Mesendoderm (in vitro differentiated cells): ENCODE results near the gene GABBR2.
A peak's percentile ranks its signal among the peaks of the same experiment; 100 is the strongest.

Experiments used
- DNase-seq: peaks from one replicate; pipeline ENCODE4 v3.0.0; 2013
- H2AK5ac ChIP-seq: 2 replicates; pipeline ENCODE4 v1.6.1; 2013; ENCODE audit warnings: low read length, inconsistent platforms
- H2BK120ac ChIP-seq: 2 replicates; pipeline ENCODE4 v1.6.1; 2013; ENCODE audit warnings: low read depth, mild to moderate bottlenecking, low read length, moderate library complexity, mixed read lengths
- H2BK15ac ChIP-seq: replicated peaks from 2 replicates; pipeline ENCODE4 v1.6.1; 2013; ENCODE audit warnings: low read depth, mild to moderate bottlenecking, moderate library complexity
- H2BK5ac ChIP-seq: 2 replicates; pipeline ENCODE4 v1.6.1; 2013; ENCODE audit warnings: low read length, inconsistent platforms
- H3K18ac ChIP-seq: 2 replicates; pipeline ENCODE4 v1.6.1; 2013; ENCODE audit warnings: mild to moderate bottlenecking, low read length, mixed read lengths
- H3K23ac ChIP-seq: one replicate; pipeline ENCODE4 v1.6.1; 2013; ENCODE audit warnings: low read length
- H3K27ac ChIP-seq: 2 replicates; pipeline ENCODE4 v1.5.1; 2013; ENCODE audit warnings: low read depth, mild to moderate bottlenecking, inconsistent platforms, low read length, moderate library complexity
- H3K27me3 ChIP-seq: 2 replicates; pipeline ENCODE4 v1.6.1; 2013; ENCODE audit warnings: low read length, control low read depth, mild to moderate bottlenecking, inconsistent platforms; ENCODE audit not compliant: insufficient read depth, poor library complexity
- H3K36me3 ChIP-seq: 2 replicates; pipeline ENCODE4 v1.6.1; 2013; ENCODE audit warnings: low read length, inconsistent platforms; ENCODE audit not compliant: control insufficient read depth, insufficient read depth
- H3K4ac ChIP-seq: one replicate; pipeline ENCODE4 v1.6.1; 2013; ENCODE audit warnings: low read depth, mild to moderate bottlenecking, low read length, moderate library complexity
- H3K4me1 ChIP-seq: 2 replicates; pipeline ENCODE4 v1.6.1; 2013; ENCODE audit warnings: low read depth, low read length, inconsistent platforms; ENCODE audit not compliant: control insufficient read depth
- H3K4me2 ChIP-seq: 2 replicates; pipeline ENCODE4 v1.6.1; 2013; ENCODE audit warnings: low read length
- H3K4me3 ChIP-seq: 2 replicates; pipeline ENCODE4 v1.5.1; 2013; ENCODE audit warnings: mild to moderate bottlenecking, low read length
- H3K56ac ChIP-seq: one replicate; pipeline ENCODE4 v1.6.1; 2013; ENCODE audit warnings: low read length
- H3K79me1 ChIP-seq: 2 replicates; pipeline ENCODE4 v1.6.1; 2013; ENCODE audit warnings: low read length, inconsistent platforms
- H3K79me2 ChIP-seq: 2 replicates; pipeline ENCODE4 v1.6.1; 2013; ENCODE audit warnings: mild to moderate bottlenecking, low read length; ENCODE audit not compliant: control insufficient read depth, insufficient read depth
- H3K9ac ChIP-seq: 2 replicates; pipeline ENCODE4 v1.6.1; 2013; ENCODE audit warnings: low read length, inconsistent platforms
- H4K5ac ChIP-seq: one replicate; pipeline ENCODE4 v1.6.1; 2013; ENCODE audit warnings: low read length
- H4K8ac ChIP-seq: one replicate; pipeline ENCODE4 v1.6.1; 2013; ENCODE audit warnings: low read depth, mild to moderate bottlenecking, control low read depth, low read length, moderate library complexity
- WGBS: extraction: QIAGEN DNeasy Blood & Tissue Kit; methylation state at CpG from one replicate; pipeline ENCODE4 v1.1.7; 2013; ENCODE audit warnings: low lambda C conversion rate, missing lambda C conversion rate; ENCODE audit not compliant: insufficient coverage; ENCODE audit errors: extremely low coverage; 5-methylcytosine and 5-hydroxymethylcytosine counted together

Gene GABBR2

GRCh38 chr9:98437458-98438034 is 271.2 kb downstream of the GABBR2 start:
- H3K18ac ChIP-seq = no peak overlapping the region
- no peaks in the 10 kb centered on the region for H3K27me3 ChIP-seq
- peaks cover 2% of the 10 kb centered on the region for H3K4me1 ChIP-seq
- H3K36me3 ChIP-seq = no peaks in the 10 kb centered on the region
- no peak overlapping the region for H2BK5ac ChIP-seq
- H2BK120ac ChIP-seq = no peak overlapping the region
- H3K79me1 ChIP-seq = no peaks in the 10 kb centered on the region
- no peaks in the 10 kb centered on the region for H3K79me2 ChIP-seq
- no peak overlapping the region for H3K9ac ChIP-seq
- WGBS = 100% methylated on average over 1 of the region's 4 CpGs
- no peak overlapping the region for H3K4ac ChIP-seq
- H4K5ac ChIP-seq = no peak overlapping the region
- H3K56ac ChIP-seq = no peak overlapping the region
- no peak overlapping the region for H3K23ac ChIP-seq
- no peak overlapping the region for H3K27ac ChIP-seq
- no peak overlapping the region for H4K8ac ChIP-seq
- DNase-seq = no peak
- no peak overlapping the region for H3K4me2 ChIP-seq
- H2BK15ac ChIP-seq = no peak overlapping the region
- no peak overlapping the region for H3K4me3 ChIP-seq
- H2AK5ac ChIP-seq = no peak overlapping the region

DNA sequence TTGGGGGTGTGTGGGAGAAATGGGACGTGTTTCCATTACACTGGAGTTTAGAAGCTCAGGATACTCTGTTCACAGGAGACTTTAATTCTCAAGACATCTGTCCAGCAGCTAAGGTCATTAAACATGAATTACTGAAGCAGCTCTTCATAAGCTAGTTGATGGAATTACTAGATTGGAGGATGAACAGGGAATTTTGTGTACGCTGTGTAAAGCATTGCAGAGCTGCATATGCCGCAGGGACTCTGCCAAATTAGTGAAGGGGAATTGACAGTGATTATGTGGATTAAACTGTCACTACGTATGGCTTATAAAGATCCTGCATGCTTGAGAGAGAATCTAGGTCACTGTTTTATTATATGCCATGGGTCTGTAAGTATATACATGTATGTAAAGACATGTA is 275.8 kb downstream of the GABBR2 start:
- Histone ChIP-seq H2BK120ac (no peak overlapping the region), H4K8ac (no peak overlapping the region), H3K79me2 (no peaks in the 10 kb centered on the region), H3K4me2 (no peak overlapping the region), H3K18ac (no peak overlapping the region), H3K27ac (no peak overlapping the region), H3K36me3 (no peaks in the 10 kb centered on the region), H3K4ac (no peak overlapping the region), H3K4me1 (peaks cover 1% of the 10 kb centered on the region), H3K27me3 (no peaks in the 10 kb centered on the region), H3K23ac (no peak overlapping the region), H3K9ac (no peak overlapping the region), H3K79me1 (no peaks in the 10 kb centered on the region), H3K4me3 (no peak overlapping the region), H2BK5ac (no peak overlapping the region), H2BK15ac (no peak overlapping the region), H2AK5ac (no peak overlapping the region), H3K56ac (no peak overlapping the region), H4K5ac (no peak overlapping the region)
- no peak for DNase-seq
- WGBS = no CpG with 5 or more reads among the region's 4 CpGs

DNA sequence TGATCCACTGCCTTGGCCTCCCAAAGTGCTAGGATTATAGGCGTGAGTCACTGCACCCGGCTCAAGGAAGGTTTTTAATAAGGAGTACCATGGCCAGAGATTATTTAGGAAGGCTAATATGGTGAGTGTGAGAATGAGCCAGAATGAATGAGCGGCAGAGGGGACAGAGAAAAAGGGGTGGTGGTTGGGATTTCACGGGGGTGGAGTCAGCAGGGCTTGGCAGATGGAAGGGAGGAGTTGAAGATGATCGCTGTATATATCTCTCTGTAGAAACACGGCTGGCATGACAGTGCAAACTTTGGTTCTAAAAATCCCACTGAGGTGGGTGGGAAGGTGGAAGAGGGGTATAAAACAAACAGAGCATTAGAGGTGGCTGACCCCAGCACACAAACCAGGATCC is 276.6 kb downstream of the GABBR2 start:
- Histone ChIP-seq H2BK120ac (no peak overlapping the region), H3K79me2 (no peaks in the 10 kb centered on the region), H3K56ac (no peak overlapping the region), H2BK15ac (no peak overlapping the region), H3K4me2 (no peak overlapping the region), H3K27ac (no peak overlapping the region), H2AK5ac (no peak overlapping the region), H3K27me3 (no peaks in the 10 kb centered on the region), H3K23ac (no peak overlapping the region), H3K4me3 (no peak overlapping the region), H2BK5ac (no peak overlapping the region), H3K4me1 (peaks cover 1% of the 10 kb centered on the region), H3K79me1 (no peaks in the 10 kb centered on the region), H4K8ac (no peak overlapping the region), H3K4ac (no peak overlapping the region), H3K18ac (no peak overlapping the region), H3K36me3 (no peaks in the 10 kb centered on the region), H4K5ac (no peak overlapping the region), H3K9ac (no peak overlapping the region)
- DNase-seq = no peak
- WGBS = no CpG with 5 or more reads among the region's 6 CpGs

- no peaks in the 10 kb centered on the region for H3K79me1 ChIP-seq
- WGBS = no CpG with 5 or more reads among the region's 3 CpGs
- H3K56ac ChIP-seq = peak overlapping the region; percentile 49
Observed at GRCh38 chr9:98430535-98431292, 278.0 kb downstream of the GABBR2 start.

DNA sequence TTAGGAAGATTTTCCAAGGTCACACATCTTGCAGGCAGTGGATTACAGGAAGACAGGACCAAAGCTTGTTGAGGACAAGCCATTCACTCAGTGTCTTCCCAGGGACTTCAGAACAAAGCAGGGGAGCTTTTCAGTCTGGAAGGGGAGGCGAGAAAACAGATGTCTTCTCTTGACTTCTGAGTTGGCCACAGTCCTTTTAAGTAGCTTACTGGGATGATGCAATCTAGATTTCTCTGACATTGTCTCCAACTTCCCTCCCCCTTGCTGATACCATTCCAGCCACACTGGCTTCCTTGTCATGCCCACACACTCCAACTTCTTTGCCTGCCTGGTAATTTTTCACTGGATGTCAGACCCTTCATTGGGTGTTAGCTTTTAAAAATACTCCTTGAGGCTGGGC is 279.1 kb downstream of the GABBR2 start:
- H3K23ac ChIP-seq = no peak overlapping the region
- no peak overlapping the region for H2BK120ac ChIP-seq
- H3K4me1 ChIP-seq = peaks cover 1% of the 10 kb centered on the region
- H2AK5ac ChIP-seq = no peak overlapping the region
- no peak overlapping the region for H3K4me3 ChIP-seq
- peak; percentile 50 for DNase-seq
- H4K5ac ChIP-seq = no peak overlapping the region
- H3K79me2 ChIP-seq = no peaks in the 10 kb centered on the region
- no peaks in the 10 kb centered on the region for H3K79me1 ChIP-seq
- no CpG with 5 or more reads among the region's 1 CpG for WGBS
- no peak overlapping the region for H2BK5ac ChIP-seq
- H3K56ac ChIP-seq = peak overlapping the region; percentile 52
- H3K36me3 ChIP-seq = no peaks in the 10 kb centered on the region
- H3K27me3 ChIP-seq = no peaks in the 10 kb centered on the region
- H3K18ac ChIP-seq = no peak overlapping the region
- no peak overlapping the region for H3K4ac ChIP-seq
- no peak overlapping the region for H3K9ac ChIP-seq
- no peak overlapping the region for H4K8ac ChIP-seq
- no peak overlapping the region for H3K4me2 ChIP-seq
- H3K27ac ChIP-seq = no peak overlapping the region
- no peak overlapping the region for H2BK15ac ChIP-seq

More at GRCh38 chr9:98430535-98431292, 278.0 kb downstream of the GABBR2 start:
- H3K4ac ChIP-seq = no peak overlapping the region
- H2AK5ac ChIP-seq = no peak overlapping the region
- H2BK120ac ChIP-seq = no peak overlapping the region
- peaks cover 1% of the 10 kb centered on the region for H3K4me1 ChIP-seq
- no peaks in the 10 kb centered on the region for H3K36me3 ChIP-seq
- H3K4me3 ChIP-seq = no peak overlapping the region
- H3K27me3 ChIP-seq = no peaks in the 10 kb centered on the region
- H3K23ac ChIP-seq = no peak overlapping the region
- no peaks in the 10 kb centered on the region for H3K79me2 ChIP-seq
- no peak overlapping the region for H3K9ac ChIP-seq
- H4K8ac ChIP-seq = no peak overlapping the region
- H3K4me2 ChIP-seq = no peak overlapping the region
- no peak overlapping the region for H3K18ac ChIP-seq
- H3K27ac ChIP-seq = no peak overlapping the region
- no peak for DNase-seq
- H2BK15ac ChIP-seq = no peak overlapping the region
- H2BK5ac ChIP-seq = no peak overlapping the region
- no peak overlapping the region for H4K5ac ChIP-seq
